Pons (tissue), 1 donor: Measurements from ENCODE around the gene PTPN6.
A peak's percentile ranks its signal among the peaks of the same experiment; 100 is the strongest.
"Not testable (repeated sequence)": the region's sequence is repeated elsewhere in the genome, so short reads cannot be mapped to it uniquely, and the experiment has no call there.

Experiments
- DNase-seq: peaks from one replicate; pipeline ENCODE4 v3.0.0-alpha.2; 2016; ENCODE audit warnings: low spot score

PTPN6 gene

GRCh38 chr12:6950811-6951540, at the start of gene PTPN6:
PTPN6 (plus strand) TSS chr12:6951356; CDS start chr12:6951513, 157 bp downstream.
- DNase-seq, result no peak

GRCh38 chr12:6902448-6902847, 48.7 kb upstream of the PTPN6 start:
- no peak for DNase-seq

GRCh38 chr12:6903722-6904121, 47.4 kb upstream of the PTPN6 start:
- no peak for DNase-seq

GRCh38 chr12:6904280-6905276, 46.6 kb upstream of the PTPN6 start, which contains the start of gene LRRC23:
LRRC23 (plus strand) TSS chr12:6904822; CDS start chr12:6905634, 812 bp downstream.
- DNase-seq, result peak; percentile 96

- DNase-seq, result no peak
These were observed 45.6 kb upstream of the PTPN6 start for GRCh38 chr12:6905414-6906040.

- not testable (repeated sequence) for DNase-seq
These were observed 43.0 kb upstream of the PTPN6 start for GRCh38 chr12:6908141-6908540.

- no peak for DNase-seq
These were observed 41.6 kb upstream of the PTPN6 start for GRCh38 chr12:6909421-6910145.

GRCh38 chr12:6912164-6912935, 38.8 kb upstream of the PTPN6 start:
- DNase-seq, result no peak

GRCh38 chr12:6914246-6914946, 36.8 kb upstream of the PTPN6 start, which contains the start of gene ENO2:
ENO2 (plus strand) TSS chr12:6914580; CDS start chr12:6915833, 1,253 bp downstream.
- no peak for DNase-seq

GRCh38 chr12:6914947-6915788, 36.0 kb upstream of the PTPN6 start:
- no peak for DNase-seq

- DNase-seq, result no peak
These were observed 35.3 kb upstream of the PTPN6 start for GRCh38 chr12:6915789-6916285.

- no peak for DNase-seq
These were observed 34.5 kb upstream of the PTPN6 start for GRCh38 chr12:6916426-6917200.

- DNase-seq, result no peak
These were observed 33.5 kb upstream of the PTPN6 start for GRCh38 chr12:6917491-6918231.

GRCh38 chr12:6919588-6919987, 31.6 kb upstream of the PTPN6 start:
- DNase-seq, result no peak

- DNase-seq, result no peak
These were observed 29.6 kb upstream of the PTPN6 start for GRCh38 chr12:6921539-6921938.

GRCh38 chr12:6921996-6922946, 28.9 kb upstream of the PTPN6 start:
- DNase-seq, result no peak
